OCI-M2 (cell line): Measurements from ENCODE around the gene MRPS5.
"Not testable (repeated sequence)": the region's sequence is repeated elsewhere in the genome, so short reads cannot be mapped to it uniquely, and the experiment has no call there.

Experiments
- DNase-seq: peaks from one replicate; lab custom pipeline; 2025; ENCODE audit not compliant: unreplicated experiment; lab: John Stamatoyannopoulos, UW

MRPS5 gene

DNA sequence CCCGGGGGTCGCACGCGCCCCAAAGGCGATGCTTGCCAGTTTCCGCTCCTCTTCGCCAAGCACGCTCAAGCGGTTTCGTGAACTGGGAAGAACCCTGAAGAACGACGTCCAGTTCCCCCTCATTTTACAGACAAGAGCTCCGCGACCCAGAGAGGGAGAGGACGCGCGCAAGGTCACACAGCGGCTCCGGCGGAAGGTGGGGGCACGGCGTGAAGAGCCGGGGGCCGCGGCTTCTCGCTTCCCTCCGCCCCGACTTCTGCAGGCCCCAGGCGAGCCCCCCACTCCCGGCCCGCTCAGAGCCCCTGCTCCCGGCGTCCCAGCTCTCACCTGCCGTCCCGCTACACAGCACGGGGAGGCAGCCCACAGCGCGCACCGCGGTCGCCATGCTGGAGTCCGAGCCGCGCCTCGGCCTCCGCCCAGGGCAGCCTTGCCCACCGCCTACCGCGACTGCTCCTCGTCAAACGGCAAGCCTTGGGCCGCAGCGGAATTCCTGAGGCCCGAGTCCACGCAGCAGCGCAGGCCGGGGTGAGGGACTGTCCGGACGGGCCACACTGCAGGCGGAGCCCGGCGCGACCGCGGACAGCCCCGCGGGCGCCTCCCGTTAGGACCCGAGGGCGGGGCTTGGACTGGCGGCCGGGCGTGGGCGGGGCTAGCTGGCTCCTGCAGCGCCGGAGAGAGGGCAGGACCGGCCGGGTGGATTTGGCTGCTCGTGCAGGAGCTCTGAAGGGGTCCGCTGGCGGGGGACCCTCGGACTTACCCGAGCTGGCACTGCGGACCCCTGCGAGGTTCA is at the start of gene MRPS5:
MRPS5 (minus strand) TSS at position 402 of the 790 bp plus-strand sequence; CDS start at position 385, 17 bp downstream.
- DNase-seq = no peak

DNA sequence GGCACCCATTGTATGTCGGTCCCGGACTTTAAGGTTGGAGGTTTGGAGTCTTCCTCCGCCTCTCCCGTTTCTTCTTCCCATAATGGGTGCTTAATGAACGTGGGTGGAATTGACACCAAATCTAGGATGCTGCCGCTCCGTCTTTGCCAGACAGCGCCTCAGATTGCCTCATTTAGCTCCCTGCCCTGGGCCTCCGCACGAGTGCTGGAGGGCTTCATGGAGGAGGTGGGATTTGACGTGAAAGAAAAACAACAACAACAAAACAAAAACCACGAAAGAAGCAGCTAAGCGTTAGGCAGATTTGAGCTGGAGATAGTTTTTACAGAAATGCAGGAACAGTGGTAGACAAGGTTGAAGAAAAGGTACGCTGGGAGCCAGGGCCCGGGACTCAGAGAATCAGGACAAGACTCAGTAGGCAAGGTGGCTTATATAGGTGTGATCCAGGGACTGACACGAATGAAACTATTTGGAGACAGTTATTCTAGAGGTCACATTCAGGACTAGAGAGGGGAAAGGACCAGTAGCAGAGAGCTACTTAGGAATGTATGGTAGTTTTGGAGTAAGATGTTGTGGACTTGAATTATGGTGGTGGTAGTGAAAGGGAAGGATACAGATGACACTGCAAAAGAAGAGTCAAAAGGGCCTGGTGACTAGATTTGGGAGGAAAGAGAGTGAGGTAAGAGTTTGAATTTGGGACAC is 44.6 kb upstream of the MRPS5 start:
- no peak for DNase-seq

DNA sequence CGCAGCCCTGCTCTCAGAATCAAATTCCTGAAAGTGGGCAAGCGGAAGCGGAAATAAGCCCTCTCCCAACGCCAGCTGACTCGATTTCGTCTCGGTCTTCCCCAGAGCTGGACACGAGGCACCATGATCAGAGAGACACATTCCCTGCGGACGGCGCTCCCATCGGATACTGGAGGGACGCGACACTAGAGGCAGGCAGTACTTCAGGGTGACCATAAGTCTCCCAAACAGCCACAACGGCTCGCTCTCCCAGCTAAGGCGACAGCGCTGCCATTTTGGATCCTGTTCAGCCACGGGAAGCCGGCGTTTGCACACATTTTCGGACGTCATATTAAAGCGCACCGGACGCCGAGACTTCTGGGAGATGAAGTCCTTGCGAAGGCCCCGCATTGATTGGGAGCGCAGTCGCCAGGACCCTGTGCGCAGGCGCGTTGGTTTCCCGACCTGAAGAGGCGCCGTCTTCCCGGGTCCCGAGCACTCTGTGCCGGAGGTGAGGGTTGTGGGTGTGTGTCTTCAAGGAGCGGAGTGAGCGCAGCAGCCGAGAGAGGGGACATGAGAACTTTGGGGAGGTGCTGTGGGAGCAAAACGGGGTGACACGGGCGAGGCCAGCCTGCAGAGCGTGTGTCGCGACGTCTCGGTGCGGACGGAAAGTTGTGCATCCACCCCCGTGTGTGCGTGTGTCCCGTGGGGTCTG is 43.9 kb upstream of the MRPS5 start, which contains the start of gene ZNF2:
ZNF2 (plus strand) TSS at position 439 of the 694 bp plus-strand sequence. CDS start 10,418 bp downstream, outside the sequence.
- DNase-seq = peak; percentile 70

DNA sequence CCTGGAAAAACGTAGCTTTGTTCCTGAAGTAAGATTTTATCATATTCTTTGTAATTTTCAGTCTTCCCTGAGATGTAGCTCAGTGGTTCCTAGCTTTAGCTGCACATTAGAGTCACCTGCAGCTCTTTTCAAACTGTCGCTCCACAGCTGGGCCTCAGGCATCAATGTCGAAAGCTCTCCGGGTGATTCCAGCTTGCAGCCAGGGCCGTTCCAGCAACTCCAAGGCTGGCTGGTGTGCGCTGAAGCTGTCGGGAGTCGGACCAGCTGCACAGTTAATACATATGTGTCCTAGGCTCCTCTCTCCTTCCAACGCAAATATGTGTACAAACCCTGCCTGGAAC is 43.4 kb upstream of the MRPS5 start:
- no peak for DNase-seq

DNA sequence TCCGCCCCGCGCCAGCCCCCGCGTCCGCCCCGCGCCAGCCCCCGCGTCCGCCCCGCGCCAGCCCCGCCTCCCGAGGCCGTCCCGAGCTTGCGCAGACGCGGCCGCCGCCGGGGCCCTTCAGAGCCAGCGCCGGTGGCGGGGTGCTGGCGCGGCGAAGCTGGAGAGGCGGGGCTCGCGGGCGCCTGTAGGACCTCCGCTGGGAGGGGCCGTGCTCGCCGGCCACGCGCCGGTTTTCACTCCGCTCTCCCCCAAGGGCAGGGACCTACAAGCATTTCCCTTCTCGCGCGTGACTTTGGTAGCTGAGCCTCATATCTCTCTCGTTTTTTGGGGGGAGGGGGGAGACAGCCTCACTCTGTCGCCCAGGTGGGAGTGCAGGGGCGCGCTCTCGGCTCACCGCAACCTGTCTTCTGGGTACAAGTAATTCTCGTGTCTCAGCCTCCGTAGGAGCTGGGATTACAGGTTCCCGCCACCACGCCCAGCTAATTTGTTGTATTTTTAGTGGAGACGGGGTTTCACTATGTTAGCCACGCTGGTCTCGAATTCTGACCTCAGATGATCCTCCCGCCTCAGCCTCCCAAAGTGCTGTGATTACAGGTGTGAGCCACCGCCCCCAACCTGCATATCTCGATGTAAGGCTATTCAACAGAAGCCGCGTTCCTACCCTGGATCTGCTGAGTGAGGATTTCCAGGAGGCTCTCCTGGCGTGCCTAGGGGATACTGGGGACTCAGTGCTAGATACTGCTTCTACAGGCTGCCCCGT is 38.3 kb upstream of the MRPS5 start, which contains the start of gene ZNF514:
ZNF514 (minus strand) TSS at position 159 of the 760 bp plus-strand sequence. CDS start 6,595 bp downstream, outside the sequence.
- no peak for DNase-seq

DNA sequence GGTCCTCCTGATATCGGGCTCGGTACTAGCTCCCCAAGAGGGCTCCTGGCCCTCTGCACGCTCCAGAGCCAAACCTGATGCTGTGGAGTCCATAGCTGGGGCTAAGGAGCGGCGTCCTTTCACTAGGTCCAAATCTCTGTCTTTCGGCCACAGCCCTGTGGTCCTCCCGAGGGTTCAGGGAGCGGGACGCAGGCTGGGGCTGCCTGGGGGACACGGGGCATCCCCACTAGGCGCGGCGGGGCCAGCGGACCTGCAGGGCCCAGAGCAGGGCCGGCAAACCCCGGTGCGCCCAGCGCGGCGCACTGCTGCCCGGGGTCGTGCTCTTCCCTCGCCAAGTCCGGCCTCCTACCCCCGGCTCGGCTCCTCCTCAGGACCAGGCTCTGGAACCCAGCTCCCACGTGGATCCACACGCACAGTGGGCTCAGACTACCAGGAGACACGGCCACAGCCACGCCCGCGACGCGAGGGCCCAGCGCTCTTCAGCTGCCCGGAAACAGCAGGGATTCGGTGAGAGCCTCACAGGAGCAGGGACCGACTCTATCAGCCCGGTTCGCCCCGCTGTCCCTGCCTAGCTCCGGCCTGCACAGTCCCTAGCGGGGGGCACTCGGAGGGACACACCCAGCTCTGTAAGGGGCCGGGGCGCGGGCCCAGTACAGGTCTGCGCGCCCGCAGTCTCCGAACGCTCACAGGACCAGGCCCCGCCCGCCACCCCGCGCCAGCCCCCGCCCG is 37.4 kb upstream of the MRPS5 start:
- no peak for DNase-seq

DNA sequence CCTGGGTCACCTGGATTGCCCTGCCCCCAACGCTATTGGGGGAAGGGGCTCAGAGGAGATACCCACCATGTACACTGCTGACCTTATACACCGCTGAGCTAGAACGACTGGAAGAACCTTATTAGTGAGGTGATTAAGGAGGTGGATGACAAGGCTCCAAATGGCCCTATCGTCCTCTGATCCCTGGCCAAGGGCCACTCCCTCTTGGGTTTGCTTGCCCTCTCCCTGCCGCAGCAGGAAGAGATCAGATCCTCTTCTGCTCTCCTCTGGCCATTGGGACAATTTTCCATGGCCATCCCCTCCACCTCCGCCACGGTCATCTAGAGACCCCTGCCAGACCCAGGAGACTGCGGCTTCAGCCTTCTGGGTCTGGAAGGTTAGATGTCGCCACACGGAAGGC is 36.8 kb upstream of the MRPS5 start:
- no peak for DNase-seq

DNA sequence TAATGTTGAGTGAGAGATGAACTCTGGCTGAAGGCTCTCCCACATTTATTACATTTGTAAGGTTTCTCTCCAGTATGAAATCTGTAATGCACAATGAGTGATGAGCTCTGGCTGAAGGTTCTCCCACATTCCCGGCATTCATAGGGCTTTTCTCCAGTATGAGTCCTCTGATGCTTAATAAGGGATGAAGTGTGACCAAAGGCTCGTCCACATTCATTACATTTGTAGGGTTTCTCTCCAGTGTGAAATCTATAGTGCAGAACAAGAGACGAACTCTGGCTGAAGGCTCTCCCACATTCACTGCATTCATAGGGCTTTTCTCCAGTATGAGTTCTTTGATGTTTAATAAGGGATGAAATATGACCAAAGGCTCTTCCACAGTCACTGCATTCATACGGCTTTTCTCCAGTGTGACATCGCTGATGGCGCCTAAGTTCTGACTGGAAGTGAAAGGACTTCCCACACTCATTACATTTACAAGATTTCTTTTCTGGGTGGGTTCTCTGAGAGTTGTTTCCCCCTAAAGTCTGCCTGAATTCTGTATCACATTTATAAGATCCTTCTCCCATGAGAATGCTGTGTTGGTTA is 27.9 kb upstream of the MRPS5 start:
- no peak for DNase-seq

DNA sequence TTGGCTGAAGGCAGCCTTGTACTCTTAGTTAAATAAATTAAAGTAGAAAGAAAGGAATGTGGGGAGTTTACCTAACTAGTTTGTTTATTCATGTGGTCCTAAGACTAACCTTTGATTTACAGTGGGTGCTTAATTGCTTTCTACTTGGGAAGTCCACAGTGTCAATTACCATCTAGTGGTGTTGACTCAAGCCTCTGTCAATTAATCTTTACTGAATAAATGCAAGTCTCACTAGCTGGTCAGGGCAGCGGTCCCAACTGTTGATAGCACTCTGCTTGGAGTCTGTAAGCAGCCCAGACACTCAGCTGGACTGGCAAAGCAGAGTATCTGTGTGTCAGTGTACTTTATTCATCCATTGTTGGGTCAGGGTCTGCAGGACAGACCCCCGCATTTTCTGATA is 22.2 kb upstream of the MRPS5 start:
- no peak for DNase-seq

DNA sequence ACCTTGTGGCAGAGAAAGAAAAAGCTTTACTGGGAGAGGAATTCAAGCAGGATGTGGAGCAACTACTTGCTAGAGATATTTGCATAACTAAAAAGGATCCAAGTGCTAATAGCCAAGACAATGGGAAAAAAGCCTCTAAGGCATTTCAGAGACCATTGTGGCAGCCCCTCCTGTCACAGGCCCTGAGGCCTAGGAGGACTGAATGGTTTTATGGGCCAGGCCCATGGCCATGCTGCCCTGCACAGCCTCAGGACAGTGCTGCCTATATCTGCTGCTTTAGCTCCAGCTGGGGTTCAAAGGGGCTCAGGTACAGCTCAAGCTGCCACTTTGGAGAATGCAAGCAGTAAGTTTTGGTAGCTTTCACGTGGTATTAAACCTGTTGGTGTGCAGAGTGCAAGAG is 17.1 kb upstream of the MRPS5 start:
- no peak for DNase-seq

DNA sequence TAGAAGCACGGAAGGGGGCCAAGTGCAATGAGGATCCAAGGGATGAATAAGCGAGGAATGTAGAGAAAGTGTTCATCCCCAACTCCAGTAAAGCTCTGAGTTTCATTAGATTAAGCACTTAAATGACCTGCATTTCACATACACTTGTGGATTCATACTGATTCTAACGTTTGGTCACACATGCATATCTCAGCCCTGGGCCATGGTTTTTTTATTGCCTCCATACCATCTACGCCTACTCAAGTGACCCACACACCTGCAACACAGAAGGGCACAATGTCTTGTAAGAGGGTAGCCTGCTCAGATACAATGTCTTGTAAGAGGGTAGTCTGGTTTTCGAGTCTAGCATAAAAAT is 566 bp upstream of the MRPS5 start:
- DNase-seq = no peak

DNA sequence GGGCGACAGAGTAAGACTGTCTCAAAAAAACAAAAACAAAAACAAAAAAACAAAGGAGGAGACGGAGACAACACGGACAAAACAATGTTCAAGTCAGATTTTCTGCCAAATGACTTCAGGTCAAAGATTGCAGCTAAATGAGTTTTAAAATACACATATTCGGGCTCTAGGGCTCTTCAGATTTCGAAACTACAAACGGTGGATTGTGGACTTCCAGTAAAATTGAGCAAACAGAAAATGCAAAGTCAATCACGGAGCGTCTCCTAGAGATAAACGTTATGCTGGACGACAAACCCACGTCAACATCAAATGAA is 558 bp downstream of the MRPS5 start:
- DNase-seq = no peak

DNA sequence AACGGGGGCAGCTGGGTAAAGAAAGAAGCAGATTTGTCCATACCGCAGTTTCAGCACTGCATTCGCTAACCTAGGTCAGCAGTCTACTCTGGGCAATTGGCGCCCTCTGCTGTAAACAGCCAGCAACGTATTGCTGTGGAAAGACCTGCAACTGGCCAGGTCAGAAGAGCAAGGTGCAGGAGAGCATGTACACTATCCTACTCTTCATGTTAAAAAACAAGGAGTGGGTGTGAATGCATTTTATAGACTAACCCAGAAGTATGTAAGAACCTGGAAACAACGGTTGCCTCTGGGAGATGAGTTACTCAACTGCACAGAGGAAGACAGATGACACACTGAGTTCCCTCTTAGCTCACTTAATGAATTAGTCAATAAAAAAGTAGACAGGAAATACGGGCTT is 6.2 kb downstream of the MRPS5 start:
- DNase-seq = no peak

DNA sequence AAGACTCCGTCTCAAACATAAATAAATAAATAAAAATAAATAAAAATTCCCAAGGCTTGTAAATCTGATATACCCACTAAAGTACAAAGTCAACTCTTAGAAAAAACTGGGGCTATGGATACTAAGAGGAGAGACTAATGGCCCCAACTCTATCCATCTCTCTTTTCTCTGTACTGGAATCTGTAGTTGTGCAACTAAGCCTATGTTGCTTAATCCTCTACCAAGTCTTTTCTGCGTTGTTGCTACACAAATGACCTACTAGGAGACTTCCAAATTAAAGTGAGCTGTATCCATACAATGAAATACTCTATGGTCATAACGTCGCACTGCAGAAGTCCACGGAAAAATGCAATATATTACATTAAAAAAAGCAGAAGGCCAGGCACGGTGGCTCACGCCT is 8.1 kb downstream of the MRPS5 start:
- no peak for DNase-seq

DNA sequence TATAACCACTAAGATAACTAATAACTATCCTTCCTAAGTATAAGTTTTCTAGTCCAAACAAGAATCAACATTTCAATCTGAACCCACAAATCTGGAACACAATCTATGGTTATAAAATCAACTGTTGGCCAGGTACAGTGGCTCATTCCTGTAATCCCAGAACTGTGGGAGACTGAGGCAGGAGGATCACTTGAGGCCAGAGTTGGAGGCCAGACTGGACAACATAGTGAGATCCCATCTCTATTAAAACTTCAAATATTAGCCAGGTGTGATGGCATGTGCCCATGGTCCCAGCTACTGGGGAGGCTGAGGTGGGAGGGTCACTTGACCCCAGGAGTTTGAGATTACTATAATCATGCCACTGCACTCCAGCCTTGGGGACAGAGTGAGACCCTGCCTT is 11.2 kb downstream of the MRPS5 start:
- no peak for DNase-seq

DNA sequence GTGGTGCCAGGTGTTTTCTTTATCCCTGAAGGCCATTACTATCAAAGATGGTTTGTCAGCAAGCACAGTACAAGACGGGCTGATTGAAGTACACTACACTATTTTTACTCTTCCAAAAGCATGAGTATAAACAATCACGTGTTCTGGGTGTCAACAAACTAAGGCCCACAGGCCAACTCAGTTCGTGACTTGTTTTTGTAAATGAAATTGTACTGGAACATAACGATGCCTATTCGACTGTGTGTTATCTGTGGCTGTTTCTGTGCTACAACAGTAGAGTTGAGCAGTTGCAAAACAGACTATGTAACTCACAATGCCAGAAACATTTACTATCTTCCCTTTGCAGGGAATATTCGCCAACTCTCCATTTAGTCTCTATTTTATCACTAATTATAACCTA is 12.3 kb downstream of the MRPS5 start:
- DNase-seq = no peak

DNA sequence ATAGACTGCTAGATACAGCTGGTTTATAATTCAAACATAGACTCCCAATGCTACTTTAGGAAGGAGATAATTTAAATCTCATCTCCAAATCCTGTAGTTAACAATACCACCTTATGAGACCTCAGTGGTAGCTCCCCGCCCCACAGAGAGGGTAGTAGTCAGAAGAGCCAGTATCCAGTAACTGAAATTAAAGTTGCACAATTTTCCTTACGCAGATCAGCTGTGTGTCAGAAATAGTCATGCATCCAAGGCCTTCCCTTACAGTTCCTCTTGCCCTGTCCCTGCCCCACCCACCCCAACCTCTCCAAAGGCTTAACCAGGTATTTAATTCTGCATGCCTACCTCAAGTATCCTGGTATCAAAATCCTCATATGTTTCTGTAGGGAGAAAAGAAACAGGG is 15.5 kb downstream of the MRPS5 start:
- DNase-seq = no peak

DNA sequence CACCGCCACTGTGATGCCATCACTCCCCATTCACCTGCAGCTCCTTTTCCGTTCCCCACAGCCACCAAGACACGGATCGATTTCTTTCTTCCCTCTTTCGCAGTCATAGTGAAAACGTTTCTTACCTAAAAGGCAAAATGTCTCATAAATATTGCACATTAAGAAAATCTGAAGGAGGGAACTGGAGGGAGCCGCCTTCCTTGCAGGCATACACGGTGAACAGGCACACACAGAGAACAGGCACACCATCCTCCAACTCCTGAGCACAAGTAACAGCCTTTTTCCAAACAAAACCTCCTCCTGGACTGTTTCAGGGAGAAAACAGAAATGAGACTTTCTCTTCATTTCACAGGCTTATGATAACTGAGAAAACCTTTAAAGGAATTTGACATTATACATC is 17.0 kb downstream of the MRPS5 start:
- DNase-seq = no peak

DNA sequence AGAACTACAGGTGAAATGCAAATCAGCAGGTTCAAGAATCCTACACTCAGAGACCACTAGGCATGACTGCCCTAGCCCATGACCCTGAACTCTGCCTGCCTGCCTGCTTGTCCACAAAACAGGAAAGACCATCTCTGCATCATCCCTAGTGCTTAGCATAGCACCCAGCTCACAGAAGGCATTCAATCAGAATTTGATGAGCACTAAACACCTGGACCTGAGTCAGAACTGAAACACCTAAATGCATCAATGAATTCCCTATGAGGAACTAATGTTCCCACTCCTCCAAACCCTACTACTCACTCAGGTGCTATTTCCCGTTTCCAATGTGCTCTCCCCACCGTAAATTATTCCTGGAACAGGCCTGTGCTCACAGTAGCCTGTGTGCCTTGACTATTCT is 21.7 kb downstream of the MRPS5 start:
- no peak for DNase-seq

DNA sequence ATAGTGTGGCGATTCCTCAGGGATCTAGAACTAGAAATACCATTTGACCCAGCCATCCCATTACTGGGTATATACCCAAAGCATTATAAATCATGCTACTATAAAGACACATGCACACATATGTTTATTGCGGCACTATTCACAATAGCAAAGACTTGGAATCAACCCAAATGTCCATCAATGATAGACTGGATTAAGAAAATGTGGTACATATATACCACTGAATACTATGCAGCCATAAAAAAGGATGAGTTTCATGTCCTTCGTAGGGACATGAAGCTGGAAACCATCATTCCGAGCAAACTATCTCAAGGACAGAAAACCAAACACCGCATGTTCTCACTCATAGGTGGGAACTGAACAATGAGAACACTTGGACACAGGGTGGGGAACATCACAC is 23.3 kb downstream of the MRPS5 start:
- DNase-seq = not testable (repeated sequence)
